SKM-1 (cell line): Measurements from ENCODE around the gene BRINP3.

Source experiments
- DNase-seq: peaks from one replicate; lab custom pipeline; 2025; ENCODE audit not compliant: unreplicated experiment; lab: John Stamatoyannopoulos, UW

BRINP3 gene

DNA sequence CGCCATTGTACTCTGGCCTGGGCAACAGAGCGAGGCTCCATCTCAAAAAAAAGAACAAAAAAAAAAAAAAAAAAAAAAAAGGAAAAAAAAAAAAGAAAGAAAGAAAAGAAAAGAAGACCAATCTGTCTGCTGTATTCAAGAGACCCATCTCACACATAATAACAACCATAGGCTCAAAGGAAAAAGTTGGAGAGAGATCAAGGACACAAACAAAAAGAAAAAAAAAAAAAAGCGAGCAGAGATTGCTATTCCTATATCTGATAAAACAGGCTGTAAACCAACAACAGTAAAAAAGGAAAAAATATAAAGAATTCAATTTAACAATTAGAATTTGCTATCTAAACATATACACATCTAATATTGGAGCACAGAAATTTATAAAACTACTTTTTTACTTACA is 150.4 kb downstream of the BRINP3 start:
- no peak for DNase-seq

DNA sequence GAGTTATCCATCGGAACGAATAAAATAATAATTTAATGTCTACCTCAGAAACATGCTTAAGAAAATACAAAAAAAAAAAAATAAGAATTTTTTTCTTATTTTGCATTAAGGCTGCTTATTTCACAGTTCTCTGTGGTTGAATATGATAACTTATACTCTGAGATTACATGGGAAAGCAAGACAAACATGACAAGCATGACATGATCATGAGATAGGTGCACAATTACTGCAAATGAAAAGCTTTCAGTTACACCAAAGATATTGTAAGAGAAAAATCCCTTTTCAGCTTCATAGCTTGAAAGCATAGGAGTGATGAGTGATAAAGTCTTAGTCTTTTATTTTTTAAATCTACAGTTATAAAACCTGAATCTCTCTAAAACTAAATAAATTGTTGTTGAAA is 154.1 kb downstream of the BRINP3 start:
- DNase-seq = no peak

DNA sequence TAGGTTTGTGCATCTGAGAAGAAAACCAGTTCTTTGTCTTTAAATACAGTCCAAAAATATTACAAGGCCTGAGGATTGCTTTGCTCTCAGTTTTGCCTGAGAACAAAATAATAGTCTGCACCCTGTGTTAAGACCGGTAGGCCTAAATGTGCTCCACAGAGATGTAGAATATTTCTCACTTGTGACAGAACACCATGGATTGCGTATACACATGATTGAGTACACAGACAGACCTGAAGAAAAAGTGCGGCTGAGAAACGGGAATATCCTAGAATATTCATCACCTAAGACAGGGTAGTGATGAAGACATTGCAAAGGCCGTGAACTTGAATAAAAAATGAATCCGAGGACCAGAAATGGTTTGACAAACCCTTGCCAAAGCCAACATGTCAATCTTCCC is 155.4 kb downstream of the BRINP3 start:
- no peak for DNase-seq

DNA sequence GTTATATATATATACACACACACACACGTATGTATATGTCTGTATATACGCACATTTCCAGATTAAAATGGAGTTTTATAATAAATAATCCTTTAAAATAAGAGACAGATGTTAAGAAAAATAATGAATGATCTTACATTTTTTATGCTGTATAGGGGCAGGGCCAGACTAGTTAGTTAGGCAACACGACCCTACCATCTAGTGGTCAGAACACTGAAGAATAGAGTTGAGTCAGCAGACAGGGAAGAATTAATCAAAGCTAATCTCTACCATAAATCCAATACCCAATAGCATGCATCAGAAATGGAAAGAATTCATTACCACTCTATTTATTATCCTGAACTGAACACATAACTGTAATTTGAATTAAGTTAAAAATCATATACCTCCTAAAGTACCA is 156.7 kb downstream of the BRINP3 start:
- no peak for DNase-seq

DNA sequence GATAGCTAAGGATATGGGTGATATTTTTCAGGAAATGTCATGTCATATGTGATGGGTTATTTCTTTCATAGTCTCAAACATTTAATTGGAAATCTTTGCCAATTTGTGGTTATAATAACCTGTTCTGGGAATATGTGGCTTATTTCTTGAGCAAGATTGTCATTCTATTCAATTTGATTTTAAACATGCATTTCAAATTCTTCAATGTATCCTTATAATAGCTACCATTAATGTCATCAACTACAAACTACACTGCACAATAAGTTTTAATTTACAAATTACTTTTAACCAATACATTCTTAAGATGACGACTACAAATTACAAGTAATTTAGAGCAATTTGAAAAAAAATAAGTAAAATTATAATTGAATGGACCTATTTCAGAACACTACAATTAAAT is 164.9 kb downstream of the BRINP3 start:
- no peak for DNase-seq

DNA sequence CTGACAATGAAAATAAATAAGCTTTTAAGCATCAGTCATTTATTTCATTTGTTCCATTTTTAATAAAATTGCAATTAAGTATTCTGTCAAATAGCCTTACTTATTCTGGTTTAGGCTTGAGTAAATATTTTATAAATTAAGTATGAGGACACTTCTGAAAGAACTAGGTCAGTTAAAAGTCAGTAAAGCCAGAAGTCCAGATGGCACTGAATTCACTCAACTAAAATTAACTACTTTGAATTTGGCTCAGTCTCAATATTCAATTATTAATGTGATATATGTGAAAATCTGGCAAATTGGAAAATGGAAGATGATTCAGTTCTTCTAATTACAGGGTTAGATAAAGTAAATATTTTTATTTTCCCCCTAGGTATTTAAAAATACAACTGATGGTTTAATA is 174.2 kb downstream of the BRINP3 start:
- DNase-seq = no peak

DNA sequence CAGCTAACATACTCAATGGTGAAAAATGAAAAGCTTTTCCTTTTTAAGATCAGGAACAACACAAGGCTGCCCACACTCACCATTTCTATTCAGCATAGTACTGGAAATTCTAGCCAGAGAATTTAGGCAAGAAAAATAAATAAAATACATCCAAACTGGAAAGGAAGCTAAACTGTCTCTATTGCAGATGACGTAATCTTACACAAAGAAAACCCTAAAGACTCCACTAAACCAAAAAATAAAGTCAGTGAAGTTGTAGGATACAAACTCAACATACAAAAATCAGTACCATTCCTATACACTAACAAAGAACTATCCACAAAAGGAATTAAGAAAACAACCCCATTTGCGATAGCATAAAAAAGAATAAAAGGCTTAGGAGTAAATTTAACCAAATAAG is 181.2 kb downstream of the BRINP3 start:
- DNase-seq = no peak

DNA sequence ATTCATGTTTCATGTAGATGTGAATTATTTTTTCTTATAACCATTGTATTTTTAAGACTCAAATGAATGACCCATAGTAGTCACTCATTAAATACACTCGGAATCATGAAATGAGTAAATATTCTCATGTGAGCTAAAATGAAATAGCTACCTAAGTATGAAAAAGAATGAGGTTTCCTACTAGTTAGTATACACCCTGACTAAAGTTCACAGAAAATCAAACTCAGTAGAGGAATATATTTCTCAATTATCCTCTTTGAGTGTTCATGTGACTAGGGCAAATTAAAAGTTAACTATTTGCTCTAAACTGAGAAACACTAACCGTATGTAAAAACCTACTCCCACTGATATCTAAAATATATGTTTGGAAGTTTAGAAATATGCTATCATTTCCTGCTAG is 187.8 kb downstream of the BRINP3 start:
- no peak for DNase-seq

DNA sequence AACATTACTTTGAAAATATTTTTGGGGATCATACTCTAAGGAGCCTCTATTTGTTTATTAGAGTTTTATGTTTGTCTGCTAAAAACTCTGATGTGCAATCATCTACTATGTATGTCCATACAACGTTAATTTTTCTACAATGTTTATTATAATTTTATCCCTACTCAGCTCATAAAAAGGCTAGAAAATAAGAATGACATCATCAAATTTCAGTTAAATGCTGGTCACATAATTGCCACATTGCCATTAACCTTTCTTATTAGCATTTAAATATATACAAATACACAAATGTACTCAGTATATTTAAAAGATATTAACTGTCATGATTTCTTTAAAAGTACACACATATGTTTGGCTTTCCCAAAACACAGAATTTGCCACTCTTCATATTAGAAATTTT is 191.6 kb downstream of the BRINP3 start:
- no peak for DNase-seq

DNA sequence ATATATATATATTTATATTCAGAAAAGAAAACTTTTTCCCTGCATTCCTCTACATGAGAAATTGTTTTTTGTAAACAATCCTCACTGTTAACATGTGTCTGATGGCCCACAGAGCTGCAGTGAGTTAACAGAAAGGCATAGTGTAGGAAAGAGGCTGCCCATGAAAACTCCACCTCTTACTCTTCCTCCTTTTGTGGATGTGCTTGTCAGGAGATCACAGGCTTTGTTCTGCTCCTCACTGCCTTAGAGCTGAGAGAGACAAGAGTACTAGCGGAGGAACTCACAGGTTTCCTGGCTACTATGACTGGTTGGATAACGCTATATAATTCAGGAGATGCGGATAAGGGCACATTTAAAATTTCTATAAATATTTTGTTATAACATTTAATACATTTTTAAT is 200.6 kb downstream of the BRINP3 start:
- no peak for DNase-seq

DNA sequence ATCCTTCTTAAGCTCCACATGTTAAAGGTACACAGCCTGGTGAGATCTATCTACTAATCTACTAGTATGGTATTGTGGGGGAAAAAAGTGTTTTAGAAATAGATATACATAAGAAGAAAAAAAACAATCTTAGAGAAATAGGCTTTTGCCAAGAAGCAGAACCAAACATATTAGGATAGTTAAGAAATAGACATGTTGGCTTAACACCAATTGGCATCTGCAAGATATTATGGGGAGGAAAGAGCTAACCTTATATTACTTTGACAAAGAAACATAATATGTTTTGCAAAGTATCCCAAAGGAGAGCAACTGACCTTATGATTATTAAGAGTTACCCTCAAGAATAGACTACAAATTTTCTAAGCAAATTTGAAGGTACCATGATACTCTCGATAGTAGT is 202.9 kb downstream of the BRINP3 start:
- DNase-seq = no peak

DNA sequence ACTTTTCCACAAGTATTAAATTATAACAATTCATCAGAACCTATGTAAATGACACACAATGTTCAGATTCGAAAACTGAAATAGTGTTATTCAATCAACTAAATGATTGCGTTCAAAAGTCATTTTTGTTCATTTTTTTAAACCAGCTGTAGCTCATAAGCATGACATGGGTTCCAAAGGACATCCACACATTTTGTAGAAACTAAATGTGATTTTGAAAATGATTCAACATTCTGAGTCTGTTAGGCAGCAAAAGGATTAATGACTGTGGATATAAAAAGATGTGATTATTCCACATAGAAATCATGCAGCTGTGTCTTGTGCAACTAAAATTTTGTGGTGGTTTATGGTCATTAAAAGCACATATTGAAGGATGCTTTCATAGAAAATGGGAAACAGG is 204.5 kb downstream of the BRINP3 start:
- no peak for DNase-seq

DNA sequence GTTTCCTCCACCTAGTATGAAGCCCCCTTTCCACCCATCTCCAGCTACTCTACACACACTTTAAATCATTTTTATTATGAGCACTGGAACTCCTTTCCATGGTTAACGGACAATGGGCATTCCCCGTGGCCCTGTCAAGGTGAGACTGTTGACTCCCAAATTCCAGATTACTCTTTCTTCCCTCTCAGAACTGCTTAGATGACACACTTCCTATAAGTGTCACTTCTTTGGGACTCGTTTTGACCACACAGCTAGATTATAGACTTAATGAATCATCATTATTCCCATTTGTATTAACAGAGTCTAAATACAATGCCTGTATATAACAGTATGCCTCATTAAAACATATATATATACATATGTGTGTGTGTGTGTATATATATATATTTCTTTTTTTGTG is 215.1 kb downstream of the BRINP3 start:
- DNase-seq = no peak

DNA sequence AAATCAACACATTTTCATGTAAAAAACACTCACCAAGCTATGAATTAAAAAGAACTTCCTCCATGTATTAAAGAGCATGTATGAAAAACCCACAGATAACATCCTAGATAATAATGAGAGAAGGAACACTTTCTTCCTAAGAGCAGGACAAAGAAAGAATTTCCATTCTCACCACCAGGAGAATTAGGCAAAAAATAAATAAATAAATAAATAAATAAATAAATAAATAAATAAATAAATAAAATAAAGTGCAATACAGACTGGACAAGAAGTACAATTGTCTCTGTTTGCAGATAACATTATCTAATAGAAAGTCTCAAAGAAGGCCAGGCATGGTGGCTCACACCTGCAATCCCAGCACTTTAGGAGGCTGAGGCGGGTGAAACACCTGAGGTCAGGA is 218.2 kb downstream of the BRINP3 start:
- DNase-seq = no peak

DNA sequence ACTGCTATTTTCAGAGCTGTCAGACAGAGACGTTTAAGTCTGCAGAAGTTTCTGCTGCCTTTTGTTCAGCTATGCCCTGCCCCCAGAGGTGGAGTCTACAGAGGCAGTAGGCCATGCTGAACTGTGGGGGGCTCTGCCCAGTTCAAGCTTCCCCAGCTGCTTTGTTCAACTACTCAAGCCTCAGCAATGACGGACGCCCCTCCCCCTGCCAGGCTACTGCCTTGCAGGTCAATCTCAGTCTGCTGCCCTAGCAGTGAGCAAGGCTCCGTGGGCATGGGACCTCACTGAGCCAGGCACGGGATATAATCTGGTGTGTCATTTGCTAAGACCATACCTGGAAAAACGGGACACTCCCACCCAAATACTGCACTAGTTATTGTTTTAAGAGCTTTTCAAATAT is 219.7 kb downstream of the BRINP3 start:
- DNase-seq = no peak

DNA sequence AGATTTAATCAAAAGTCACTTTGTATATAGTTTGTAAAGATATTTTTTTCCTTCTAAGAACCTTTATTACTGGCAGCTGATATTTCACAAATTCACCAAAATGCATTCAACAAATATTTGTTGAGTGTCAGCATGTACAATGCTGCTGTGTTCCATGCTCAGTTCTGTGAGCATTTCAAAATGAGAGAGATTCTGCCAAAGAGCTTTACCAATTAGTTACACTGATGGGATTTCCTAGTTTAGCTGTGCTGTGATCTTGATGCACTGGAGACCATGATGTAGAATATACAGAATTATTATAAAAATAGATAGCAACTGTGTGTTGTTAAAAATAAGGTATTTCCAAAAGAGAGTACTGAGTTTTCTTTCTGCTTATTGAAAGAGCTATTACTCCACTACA is 225.6 kb downstream of the BRINP3 start:
- no peak for DNase-seq

DNA sequence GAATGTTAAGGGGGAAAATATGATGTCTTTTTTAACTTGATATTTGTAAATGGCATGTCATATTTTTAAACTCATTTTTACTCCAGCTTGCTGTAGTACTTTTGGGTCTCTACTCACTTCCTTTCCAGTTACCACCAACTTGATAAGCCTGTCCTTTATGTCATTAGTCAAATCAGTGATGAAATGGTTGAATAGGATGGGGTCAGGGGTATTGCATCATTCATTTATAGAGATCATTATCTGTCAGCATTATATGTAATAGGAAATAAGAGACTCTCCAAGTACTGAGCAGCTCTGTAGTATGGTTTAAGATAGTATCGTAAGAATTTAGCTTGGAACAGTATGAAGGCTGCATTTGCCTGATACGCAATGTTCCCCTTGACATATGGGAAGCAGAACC is 227.3 kb downstream of the BRINP3 start:
- no peak for DNase-seq

DNA sequence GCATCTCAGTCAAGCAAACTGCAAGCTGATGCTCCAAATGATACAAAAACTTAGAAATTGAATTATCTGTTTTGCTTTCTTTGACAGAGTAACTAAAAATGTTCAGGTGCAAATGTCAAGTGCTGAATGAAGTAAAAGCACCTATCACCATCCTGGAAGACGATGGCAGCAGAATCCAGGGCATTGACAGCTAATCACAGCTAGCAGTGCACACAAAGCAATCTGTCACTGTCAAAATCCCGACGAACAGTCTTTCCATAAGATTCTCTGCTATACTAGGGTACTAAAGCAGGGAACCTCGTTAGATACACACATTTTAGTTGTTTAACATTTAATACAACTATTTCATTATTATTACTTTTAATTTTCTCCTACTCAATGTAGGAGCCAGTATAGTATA is 233.3 kb downstream of the BRINP3 start:
- DNase-seq = no peak

DNA sequence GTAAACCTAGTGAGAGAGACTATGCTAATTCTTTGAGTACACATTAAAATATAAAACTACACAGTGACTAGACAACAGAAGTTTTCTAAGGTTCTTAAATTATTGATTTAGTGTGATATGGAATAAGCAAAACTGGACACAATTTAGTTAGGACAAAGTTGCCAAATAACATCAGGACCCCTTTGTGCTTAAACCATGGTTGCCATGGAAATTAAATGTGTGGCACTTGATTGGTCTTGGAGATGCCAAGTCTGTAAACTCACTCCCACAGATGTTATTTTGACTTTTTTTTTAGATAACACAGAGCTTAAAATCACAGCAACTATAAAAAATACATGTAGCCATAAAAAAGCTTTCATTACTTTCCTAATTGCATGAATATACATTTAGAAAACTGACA is 234.6 kb downstream of the BRINP3 start:
- DNase-seq = no peak

DNA sequence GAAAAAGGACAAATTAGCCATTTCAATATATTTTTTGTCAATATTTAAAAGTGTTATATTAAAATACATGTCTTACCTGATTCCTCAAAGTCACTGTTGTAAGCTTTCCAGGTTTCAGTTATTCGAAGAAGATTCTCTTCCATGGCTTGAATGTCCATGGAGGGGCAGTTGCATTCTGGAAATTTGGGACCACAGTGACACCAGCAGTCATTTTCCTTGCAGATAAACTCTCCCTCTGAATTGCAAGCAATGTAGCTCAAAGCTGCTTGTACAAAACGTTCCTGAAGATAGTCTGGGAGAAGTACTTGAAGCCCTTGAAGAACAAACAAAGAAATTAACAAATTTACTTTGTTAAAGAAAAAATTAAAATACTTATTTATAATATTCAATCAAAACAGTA is 251.7 kb downstream of the BRINP3 start:
- no peak for DNase-seq

DNA sequence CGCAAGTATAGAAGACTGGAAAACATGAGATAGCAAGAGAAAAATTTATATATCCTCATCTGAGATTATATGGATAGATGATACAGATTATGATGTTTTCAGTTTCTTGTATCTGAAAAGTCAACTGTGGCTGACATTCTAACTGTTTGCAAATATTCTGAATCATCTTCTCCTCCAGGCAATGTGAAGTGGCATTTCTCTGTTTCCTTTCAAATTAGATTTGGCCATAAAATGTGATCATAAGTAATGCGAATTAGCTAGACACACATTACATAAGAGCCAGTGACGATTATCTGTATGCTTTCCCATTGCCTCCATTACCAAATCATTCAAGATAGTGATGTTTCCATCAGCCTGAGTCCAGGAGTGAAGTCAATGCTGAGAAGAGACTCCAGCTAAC is 265.2 kb downstream of the BRINP3 start:
- DNase-seq = no peak

DNA sequence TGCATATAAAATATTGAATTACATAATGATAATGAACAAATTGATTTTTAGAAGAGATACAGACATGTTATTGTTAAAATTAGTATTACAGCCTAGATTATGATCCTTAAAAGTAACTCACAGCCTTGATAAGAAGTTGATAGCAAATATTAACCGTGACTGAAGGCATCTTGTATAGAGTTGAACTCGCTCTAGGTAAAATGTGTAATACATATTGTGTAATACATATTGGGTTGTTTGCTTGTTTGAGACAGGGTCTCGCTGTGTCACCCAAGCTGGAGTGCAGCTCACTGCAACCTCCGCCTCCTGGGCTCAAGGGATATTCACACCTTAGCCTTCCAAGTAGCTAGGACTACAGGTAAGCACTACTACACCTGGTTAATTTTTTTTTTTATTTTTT is 269.9 kb downstream of the BRINP3 start:
- no peak for DNase-seq

DNA sequence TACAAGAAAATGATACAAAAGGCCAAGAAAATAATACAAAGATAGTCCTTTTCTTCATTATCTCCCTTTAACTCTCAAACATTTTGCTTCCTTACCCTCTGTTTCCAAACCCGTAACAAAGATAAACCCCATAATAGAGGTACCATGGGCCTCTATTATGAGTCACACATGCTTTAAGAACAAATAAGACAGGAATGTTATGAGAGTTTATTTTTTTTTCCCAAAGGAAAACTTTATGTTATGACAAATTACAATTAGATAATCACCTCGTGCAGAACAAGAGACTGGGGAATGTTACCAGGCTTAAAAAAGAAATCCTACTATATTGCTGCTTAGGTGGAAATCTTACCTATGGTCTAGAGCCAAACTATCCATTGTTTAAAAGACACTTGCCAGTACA is 272.0 kb downstream of the BRINP3 start:
- no peak for DNase-seq

DNA sequence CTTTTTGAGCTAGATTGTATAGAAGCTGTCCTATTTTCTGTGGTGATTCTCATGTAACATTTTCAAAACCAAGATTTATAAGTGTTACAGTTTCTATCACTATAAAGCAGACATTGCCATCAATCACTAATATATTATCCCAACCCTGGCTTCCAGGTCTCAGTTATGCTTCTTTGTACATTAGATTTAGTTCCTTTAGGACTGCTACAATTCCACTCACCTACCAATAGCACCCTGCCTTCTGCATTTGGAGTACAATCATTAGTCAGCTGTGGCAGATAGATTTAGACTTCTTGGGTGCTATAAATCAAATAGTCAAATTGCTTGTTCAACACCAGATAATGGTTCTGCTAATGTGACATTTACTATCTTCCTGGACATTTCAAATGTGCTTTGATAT is 281.6 kb downstream of the BRINP3 start:
- no peak for DNase-seq
